Pulmonary artery endothelial cell (primary cell): ENCODE results near the gene EGFLAM. TPM values are rescaled to one million over a fixed set of nuclear protein-coding genes. Genes with fewer than 3 reads are reported as not detected.
"Not testable (repeated sequence)": the region's sequence is repeated elsewhere in the genome, so short reads cannot be mapped to it uniquely, and the experiment has no call there.

Experiments used
- DNase-seq: peaks from one replicate; pipeline ENCODE4 v3.0.0-alpha.2; 2011; ENCODE audit warnings: low read depth, low spot score
- total RNA-seq: library from RNA; depleted of rRNA; stranded (reverse); fragments of >200 nt; gene quantifications from 2 replicates; pipeline ENCODE4 v1.2.3, GENCODE V29; 2014

EGFLAM gene
- total RNA-seq, 1 donor from 2014 or later, result 0.59 TPM

DNA sequence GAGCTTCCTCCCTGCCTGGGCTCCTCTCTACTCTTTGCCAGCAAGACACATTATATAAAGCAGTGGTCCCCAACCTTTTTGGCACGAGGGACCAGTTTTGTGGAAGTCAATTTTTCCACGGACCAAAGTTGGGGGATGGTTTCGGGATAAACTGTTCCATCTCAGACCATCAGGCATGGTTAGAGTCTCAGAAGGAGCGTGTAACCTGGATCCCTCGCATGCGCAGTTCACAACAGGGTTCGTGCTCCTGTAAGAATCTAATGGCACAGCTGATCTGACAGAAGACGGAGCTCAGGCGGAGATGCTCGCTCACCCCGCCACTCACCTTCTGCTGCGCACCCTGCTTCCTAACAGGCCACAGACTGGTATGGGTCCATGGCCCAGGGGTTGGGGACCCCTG is 155.3 kb downstream of the EGFLAM start:
- DNase-seq, result no peak

GRCh38 chr5:38414348-38414747 is 156.0 kb downstream of the EGFLAM start:
- no peak for DNase-seq

DNA sequence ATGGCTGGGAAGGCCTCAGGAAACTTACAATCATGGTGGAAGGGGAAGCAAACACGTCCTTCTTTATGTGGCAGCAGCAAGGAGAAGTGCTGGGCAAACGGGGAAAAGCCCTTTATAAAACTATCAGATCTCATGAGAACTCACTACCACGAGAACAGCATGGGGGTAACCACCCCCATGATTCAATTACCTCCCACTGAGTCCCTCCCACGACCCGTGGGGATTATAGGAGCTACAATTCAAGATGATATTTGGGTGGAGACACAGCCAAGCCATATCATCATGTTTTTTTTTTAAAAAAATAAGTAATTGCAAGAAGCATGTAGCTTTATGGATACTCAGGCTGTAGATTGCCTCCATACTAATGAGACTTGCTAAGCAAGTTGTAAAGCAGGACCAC is 157.4 kb downstream of the EGFLAM start:
- not testable (repeated sequence) for DNase-seq

DNA sequence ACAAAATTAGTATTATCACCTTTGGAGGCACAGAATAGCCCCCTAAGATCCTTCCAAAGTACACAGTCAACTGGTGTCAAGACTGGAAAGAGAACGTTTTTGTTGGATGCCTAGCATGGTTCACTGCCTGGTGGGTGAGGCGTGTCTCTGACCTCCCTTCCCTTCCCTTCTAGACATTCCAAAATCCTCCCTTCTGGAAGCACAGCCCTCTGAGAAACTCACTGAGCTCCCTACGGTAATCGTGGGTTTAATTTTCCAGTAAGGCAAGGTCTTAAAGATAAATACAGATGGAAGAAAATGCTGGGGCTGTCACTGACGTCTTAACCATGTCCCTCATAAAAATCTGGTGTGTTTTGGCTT is 159.3 kb downstream of the EGFLAM start:
- DNase-seq, result no peak

DNA sequence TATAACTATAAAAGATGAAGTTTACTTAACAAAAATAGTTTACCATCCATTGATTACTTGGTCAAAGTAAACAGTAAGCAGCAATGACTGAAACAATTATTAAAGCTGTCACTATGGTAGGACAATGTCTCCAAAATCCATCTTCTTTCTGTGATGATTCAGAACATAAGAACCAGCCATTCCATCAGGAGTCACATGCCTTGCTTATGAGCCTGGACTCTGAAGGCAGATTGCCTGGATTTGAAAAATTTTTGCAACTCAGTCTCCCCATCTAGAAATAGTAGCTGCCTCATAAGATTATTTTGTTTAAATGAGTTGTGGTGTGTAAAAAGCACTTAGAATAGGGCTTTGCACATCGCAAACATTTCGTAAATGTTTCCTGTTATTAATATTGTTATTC is 161.9 kb downstream of the EGFLAM start:
- DNase-seq, result no peak

GRCh38 chr5:38420691-38421390 is 162.5 kb downstream of the EGFLAM start:
- DNase-seq, result peak; percentile 50

DNA sequence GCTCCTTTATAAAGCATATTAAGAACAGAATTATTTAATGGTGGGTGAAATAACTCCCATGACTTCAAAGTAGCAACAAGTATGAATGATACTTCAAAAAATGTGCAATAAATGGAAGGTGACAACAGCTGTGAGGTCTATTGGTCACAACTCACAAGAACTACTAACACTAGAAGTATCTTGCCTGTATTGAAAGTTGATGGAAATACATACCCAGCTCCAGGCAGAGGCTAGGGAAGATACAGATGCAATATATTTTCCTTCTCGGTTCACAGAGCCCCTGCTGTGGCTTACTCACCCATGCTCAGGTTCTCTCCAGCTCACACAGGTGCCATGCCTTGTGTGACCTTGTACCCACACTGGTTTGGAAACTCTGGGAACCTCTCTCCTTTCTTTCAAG is 164.3 kb downstream of the EGFLAM start:
- DNase-seq, result no peak

DNA sequence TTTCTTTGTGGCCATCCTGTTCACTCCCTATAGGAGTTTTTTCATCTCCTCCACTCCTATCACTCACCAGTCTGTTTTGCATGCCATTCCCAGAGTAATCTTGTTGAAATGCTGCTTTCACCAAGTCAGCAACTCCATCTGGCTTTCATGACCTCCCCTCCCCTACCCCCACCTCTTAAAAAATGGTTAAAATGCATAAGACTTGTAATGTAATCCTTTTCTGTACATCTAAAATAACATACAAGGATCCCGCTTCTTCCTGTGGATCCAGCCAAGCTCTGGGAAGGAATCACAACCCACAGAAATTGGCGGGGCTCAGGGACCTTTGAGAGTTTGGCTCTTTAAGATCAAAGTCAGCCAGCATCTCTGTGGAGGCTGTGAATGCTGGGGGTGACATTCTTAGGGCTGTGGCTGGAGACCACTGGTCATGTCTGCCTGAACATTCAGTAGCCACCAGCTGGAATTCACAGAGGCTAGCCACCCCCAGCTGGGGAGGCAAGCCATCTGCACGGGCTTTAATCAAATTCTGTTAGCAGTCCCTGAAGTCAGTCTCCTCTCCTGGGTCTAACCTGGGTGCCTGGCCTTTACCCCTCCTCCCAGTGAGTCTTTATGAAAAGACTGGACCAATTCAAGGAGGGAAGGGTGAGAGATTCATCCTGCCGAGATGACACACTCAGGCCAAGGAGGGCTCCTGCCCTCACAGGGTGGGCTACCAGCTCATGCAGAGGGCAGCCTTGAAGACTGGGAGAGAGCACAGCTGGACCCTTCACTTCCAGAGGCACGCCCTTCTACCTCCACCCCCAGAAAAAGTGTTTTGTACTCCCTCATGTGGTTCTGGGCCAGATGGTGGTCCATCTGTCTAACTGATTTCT is 165.2 kb downstream of the EGFLAM start:
- DNase-seq, result no peak

- DNase-seq, result no peak
Measured at GRCh38 chr5:38424148-38425060, 166.0 kb downstream of the EGFLAM start.

DNA sequence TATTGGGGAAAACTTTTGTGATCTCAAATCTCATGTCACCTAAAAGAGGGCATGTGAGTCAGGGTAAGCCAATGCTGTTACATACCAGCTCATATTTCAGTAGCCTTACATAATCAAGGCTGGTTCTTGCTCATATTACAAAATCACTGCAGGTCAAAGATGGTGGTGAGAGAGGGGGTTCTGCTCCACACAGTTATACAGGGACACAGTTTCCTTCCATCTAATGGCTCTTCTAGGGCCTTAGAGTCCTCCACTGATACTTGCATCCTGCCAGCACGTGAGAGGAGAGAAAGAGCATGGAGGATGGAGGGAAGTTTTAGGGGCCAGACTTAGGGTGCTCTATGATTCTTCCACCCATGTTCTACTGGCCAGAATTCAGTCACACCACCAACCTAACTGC is 168.1 kb downstream of the EGFLAM start:
- no peak for DNase-seq

DNA sequence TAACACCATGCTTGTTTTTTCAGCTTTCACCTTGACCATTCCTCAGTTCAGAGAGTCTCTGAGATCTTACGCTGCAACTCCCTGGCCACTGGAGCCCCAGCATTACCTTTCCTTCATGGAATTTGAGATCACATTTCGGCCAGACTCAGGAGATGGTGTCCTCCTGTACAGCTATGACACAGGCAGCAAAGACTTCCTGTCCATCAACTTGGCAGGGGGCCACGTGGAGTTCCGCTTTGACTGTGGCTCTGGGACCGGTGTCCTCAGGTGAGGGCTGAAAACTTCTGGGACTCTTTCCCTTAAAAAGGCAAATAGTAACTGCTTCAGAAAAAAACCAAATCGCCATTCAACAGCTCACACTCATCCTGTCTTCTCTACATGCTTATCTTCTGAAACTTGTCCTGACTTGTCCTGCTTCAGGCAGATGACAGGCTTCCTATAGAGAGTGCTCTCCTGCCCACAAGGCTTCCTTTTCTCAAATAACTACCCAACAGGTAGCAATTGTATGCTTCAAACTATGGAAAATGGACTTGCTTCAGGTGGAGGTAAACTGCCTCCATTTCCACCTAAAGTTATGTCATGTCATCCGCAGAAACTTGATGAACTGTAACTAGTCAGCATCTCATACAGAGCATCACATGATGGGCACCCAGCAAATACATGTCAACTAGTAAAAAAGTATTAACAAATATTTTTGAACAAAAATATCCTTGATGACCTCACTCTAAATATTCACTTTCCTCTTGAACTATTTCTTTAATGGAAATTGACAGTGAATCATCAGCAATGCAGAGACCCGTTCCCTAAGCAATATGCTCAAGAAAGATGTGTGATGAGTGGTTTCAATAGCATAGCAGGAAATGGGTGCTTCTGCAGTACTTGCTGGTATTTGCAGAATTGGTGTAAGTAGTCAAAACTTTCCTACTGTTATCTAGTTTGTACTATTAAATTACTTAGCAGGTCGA is 168.9 kb downstream of the EGFLAM start:
- no peak for DNase-seq

GRCh38 chr5:38431242-38431853 is 173.0 kb downstream of the EGFLAM start:
- no peak for DNase-seq

GRCh38 chr5:38433160-38433861 is 175.0 kb downstream of the EGFLAM start:
- peak; percentile 80 for DNase-seq

- no peak for DNase-seq
Measured at GRCh38 chr5:38434966-38435705, 176.8 kb downstream of the EGFLAM start.

DNA sequence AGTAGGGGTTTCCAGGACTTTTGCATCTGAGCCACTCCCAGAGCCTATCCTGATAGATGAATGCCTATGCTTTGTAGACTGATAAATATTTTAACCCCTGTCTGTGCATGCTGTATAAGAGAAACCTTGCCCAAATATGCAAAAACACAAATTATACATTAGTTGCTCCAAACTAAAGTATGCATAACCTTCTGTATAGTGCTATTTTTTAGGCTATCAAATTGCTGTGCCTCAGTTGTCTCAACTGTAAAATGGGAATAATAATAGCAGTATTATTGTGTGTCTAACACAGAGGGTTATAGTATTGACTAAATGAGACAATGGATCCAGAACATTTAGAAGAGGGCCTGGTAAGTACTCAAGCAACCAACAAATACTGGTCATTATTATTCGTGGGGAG is 180.4 kb downstream of the EGFLAM start:
- no peak for DNase-seq

- peak; percentile 76 for DNase-seq
Measured at GRCh38 chr5:38441453-38442246, 183.3 kb downstream of the EGFLAM start.

- DNase-seq, result no peak
Measured at GRCh38 chr5:38442247-38442573, 183.9 kb downstream of the EGFLAM start.

- no peak for DNase-seq
Measured at GRCh38 chr5:38443390-38443789, 185.0 kb downstream of the EGFLAM start.
